Jurkat, Clone E6-1 (cell line): Measurements from ENCODE around the gene HHIP.
"Not testable (repeated sequence)": the region's sequence is repeated elsewhere in the genome, so short reads cannot be mapped to it uniquely, and the experiment has no call there.

ENCODE experiments used
- DNase-seq: peaks from one replicate; pipeline ENCODE4 v3.0.0-alpha.2; 2011; ENCODE audit warnings: low read depth, low spot score
- H3K4me3 ChIP-seq: 2 replicates; pipeline ENCODE4 v1.5.1; 2011; ENCODE audit warnings: mild to moderate bottlenecking, low read length, control low read depth, moderate library complexity

HHIP gene

GRCh38 chr4:144733566-144733965 lies 87.6 kb downstream of the HHIP start:
- H3K4me3 ChIP-seq = no peak overlapping the region
- DNase-seq = no peak

- no peak overlapping the region for H3K4me3 ChIP-seq
- no peak for DNase-seq
Observed at GRCh38 chr4:144734522-144734921, 88.6 kb downstream of the HHIP start.

GRCh38 chr4:144738649-144739048 lies 92.7 kb downstream of the HHIP start:
- DNase-seq = no peak
- H3K4me3 ChIP-seq = no peak overlapping the region

- DNase-seq = no peak
- no peak overlapping the region for H3K4me3 ChIP-seq
Observed at GRCh38 chr4:144739511-144740033, 93.6 kb downstream of the HHIP start.

DNA sequence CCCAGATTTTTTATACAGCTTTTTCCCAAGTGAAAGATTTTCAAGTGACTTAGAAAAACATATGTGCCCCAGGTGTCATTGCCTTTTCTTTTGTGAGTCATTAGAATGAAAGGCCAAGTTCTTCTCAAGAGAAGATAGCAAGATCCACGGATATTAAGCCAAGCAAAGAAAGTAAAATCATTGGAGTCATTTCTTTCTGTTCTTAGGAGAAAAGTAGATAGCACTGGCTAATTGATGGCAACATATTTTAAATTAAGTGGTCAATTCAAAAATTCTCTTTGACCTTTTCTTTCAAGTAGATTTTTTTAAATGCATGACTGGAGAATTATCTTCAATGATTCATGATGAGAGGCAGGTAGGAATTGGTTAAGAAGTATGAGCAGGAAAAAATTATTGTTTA lies 94.4 kb downstream of the HHIP start:
- DNase-seq = no peak
- H3K4me3 ChIP-seq = no peak overlapping the region

DNA sequence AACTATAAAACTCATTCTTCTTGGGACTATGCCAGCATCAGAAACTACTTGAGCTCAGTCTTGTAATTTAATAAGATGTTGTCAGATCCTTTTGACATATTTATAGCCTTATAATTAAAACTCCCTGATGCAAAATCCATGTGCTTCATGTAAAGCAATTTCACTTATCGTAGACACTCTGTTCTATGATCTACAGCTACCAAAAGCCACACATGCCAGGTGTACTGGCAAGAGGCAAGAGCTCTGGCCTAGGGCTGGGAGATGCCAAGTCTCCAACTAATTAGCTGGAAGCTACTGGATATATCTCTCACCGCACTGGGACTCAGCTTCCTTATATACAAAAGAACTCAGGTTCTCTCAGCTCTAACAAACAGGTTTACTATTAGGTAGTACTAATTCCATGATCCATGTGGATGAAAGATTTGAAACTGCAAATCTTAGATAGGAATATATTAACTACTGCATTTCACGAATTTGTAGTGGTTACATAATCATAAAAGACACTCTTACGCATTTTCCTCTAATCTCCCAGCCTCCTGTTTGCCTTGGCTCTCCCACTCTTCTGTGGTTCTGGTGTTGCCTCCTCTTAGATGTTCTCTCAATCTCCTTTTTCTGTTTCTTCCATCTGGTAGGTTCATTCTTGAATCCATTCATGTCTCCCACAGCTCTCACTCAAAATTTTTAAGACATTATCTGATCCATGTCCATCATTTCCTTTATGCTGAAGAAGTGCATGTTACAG lies 103.0 kb downstream of the HHIP start:
- DNase-seq = no peak
- no peak overlapping the region for H3K4me3 ChIP-seq

GRCh38 chr4:144750348-144750747 lies 104.4 kb downstream of the HHIP start:
- DNase-seq = no peak
- no peak overlapping the region for H3K4me3 ChIP-seq

DNA sequence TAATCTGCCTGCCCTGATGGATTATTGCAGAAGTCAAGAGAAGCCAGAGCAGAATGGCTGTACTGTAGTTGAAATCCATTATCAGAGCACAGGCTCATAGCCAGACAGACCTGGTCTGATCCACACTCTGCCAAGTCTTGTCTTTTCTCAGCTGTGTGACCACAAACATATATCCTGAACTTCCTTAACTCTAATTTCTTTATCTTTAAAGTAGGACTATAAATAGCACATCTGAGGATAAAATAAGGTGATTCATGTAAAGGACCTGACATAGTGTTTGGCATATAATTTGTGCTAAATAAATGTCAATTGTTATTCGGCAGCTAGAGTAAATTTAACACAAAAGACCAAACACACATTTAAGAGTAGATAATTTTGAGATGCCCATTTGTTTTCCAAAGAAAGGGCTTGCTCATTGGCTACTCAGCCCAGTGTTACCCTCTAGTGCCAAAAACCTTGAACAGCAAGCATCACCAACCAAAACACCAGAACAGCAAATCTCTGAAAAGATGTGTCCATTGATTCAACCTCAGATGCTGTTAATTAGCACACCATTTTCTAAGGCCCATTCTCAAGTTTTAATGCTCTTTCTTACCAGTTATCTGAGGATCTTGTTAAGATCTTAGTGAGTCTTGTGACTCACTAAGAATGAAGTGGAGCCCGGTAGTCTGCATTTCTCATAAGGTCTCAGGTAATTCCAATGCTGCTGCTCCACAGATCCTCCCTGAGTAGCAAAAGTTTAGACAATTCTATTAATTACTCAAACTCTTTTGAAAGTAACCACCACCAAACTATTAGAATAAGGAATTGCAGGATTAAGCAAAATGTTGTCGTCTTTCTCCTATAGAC lies 108.8 kb downstream of the HHIP start:
- H3K4me3 ChIP-seq = no peak overlapping the region
- DNase-seq = peak; percentile 27

DNA sequence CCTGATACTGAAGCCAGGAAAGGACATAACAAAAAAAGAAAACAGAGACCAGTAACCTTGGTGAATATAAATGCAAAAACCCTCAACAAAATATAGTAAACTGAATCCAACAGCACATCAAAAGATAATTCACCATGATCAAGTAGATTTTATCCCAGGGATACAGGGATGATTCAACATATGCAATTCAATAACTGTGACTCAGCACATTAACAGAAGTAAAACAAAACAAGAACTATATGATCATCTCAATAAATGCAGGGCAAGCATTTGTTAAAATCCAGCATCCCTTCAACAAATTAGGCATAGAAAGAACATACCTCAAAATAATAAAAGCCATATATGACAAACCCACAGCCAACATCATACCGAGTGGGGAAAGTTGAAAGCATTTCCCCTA lies 112.0 kb downstream of the HHIP start:
- H3K4me3 ChIP-seq = no peak overlapping the region

GRCh38 chr4:144768809-144769208 lies 122.9 kb downstream of the HHIP start:
- DNase-seq, H3K4me3 ChIP-seq: not testable (repeated sequence)

More for the DNA sequence above, 112.0 kb downstream of the HHIP start:
- DNase-seq = no peak

GRCh38 chr4:144778364-144778763 lies 132.4 kb downstream of the HHIP start:
- DNase-seq = no peak
- H3K4me3 ChIP-seq = no peak overlapping the region

GRCh38 chr4:144782345-144782744 lies 136.4 kb downstream of the HHIP start:
- H3K4me3 ChIP-seq = no peak overlapping the region; the same call in 1 of the 2 replicates
- DNase-seq = peak; percentile 60

- no peak overlapping the region for H3K4me3 ChIP-seq
- DNase-seq = no peak
Observed at GRCh38 chr4:144785961-144786360, 140.0 kb downstream of the HHIP start.

- DNase-seq = peak; percentile 66
- H3K4me3 ChIP-seq = no peak overlapping the region
Observed at GRCh38 chr4:144787365-144788258, 141.7 kb downstream of the HHIP start.

GRCh38 chr4:144788469-144788868 lies 142.5 kb downstream of the HHIP start:
- H3K4me3 ChIP-seq = no peak overlapping the region
- DNase-seq = no peak

GRCh38 chr4:144791933-144792332 lies 146.0 kb downstream of the HHIP start:
- H3K4me3 ChIP-seq = not testable (repeated sequence)
- DNase-seq = peak; percentile 63
